D341Med (cell line): ENCODE results near the gene YIF1B.
"Not testable (repeated sequence)": the region's sequence is repeated elsewhere in the genome, so short reads cannot be mapped to it uniquely, and the experiment has no call there.

Experiments
- DNase-seq: peaks from one replicate; pipeline ENCODE4 v3.0.0; 2012; ENCODE audit warnings: low spot score

The YIF1B gene, protein sequence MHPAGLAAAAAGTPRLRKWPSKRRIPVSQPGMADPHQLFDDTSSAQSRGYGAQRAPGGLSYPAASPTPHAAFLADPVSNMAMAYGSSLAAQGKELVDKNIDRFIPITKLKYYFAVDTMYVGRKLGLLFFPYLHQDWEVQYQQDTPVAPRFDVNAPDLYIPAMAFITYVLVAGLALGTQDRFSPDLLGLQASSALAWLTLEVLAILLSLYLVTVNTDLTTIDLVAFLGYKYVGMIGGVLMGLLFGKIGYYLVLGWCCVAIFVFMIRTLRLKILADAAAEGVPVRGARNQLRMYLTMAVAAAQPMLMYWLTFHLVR

DNA sequence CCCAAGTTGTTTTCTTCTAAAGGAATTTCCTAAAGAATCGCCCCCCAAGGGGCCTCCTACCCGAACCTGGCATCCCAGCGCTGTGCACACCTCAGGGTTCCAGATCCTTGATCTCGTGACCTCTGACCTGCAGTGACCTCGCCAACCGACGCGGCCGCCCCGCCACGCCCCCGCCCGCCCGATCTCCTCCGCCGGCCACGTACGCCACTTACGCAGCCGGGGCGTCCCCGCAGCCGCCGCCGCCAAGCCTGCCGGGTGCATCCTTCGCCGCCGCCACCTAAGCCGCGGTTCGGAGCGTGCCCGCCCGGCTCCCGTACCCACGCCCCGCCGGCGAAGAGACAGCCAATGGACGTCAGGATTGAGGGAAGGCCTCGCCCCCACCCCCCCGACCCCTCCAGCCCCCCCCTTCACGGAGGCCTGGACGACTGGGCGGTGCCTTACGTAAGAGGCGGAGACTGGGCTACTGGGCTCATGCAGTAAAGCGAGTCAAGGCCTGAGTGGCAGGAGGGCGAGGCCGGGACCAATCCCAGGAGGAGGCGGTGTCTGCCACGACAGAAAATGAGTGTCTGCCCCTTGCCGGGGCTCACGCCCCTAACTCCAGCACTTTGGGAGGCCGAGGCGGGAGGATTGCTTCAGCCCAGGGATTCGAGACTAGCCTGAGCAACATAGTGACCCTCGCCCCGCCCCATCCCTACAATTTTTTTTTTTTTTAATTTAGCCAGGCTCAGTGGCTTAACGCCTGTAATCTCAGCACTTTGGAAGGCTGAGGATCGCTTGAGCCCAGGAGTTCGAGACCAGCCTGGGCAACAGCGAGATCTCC, at the start of gene YIF1B:
Gene YIF1B (minus strand): TSS at position 291 of the 820 bp plus-strand sequence. CDS start 30 bp downstream, at position 261.
- DNase-seq: peak; percentile 98

DNA sequence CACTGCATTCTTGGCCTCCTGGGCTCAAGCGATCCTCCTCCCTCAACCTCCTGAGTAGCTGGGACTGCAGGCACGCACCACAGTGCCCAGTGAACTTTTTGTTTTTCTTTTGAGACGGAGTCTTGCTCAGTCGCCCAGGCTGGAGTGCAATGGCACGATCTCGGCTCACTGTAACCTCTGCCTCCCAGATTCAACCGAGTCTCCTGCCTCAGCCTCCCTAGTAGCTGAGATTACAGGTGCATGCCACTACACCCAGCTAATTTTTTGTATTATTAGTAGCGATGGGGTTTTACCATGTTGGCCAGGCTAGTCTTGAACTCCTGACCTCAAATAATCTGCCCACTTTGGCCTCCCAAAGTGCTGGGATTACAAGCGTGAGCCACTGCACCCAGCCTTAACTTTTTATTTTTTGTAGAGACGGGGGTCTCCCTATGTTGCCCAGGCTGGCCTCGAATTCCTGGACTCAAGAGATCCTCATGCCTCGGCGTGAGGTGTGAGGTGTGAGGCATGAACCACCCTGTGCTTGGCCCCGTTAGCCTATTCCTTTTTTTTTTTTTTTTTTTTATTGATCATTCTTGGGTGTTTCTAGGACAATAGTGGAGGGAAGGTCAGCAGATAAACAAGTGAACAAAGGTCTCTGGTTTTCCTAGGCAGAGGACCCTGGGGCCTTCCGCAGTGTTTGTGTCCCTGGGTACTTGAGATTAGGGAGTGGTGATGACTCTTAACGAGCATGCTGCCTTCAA, 47.4 kb upstream of the YIF1B start:
- not testable (repeated sequence) for DNase-seq

DNA sequence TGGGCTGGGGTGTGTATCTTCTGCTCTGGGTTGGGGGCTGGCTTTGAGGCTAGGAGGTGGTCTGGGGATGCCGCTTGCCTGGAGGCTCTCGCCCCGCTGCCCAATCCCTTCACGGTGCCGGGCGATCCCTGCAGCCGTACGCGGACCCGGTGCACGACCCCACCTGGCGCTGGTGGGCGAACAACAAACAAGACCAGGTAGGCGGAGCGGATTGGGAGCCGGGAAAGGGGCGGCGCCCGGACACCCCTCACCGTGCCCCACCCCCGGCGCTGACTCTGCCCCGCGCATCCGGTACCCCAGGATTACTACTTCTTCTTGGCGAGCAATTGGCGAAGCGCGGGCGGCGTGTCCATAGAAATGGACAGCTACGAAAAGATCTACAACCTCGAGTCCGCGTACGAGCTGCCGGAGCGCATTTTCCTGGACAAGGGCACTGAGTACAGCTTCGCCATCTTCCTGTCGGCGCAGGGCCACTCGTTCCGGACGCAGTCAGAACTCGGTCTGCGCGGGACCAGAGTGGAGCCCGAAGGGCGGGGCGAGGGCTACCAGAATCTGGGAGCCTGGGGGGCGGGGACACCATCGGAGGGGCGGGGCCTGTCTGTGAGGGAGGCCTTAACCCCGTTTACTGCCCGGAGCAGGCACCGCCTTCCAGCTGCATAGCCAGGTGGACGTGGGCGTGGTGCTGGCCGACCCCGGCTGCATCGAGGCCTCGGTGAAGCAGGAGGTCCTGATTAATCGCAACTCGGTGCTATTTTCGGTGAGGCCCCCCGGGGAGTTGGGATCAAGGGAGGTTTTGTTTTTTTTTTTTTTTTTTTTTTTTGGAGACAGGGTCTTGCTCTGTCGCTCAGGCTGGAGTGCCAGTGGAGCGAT, 46.6 kb upstream of the YIF1B start:
- peak; percentile 82 for DNase-seq

DNA sequence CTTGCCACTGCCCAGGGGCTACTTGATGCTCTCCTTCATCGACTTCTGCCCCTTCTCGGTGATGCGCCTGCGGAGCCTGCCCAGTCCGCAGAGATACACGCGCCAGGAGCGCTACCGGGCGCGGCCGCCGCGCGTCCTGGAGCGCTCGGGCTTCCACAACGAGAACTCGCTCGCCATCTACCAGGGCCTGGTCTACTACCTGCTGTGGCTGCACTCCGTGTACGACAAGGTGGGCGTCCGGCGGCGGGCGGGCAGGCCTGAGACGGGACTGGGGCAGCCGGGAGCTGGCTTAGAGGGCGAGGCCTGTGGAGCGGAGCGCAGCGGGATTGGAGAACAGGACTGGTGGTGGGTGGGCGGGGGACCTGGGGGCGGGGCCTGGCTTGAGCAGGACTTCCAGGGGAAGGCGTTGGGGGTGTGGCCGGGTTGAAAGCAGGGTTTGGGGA, 45.9 kb upstream of the YIF1B start:
- peak; percentile 95 for DNase-seq

DNA sequence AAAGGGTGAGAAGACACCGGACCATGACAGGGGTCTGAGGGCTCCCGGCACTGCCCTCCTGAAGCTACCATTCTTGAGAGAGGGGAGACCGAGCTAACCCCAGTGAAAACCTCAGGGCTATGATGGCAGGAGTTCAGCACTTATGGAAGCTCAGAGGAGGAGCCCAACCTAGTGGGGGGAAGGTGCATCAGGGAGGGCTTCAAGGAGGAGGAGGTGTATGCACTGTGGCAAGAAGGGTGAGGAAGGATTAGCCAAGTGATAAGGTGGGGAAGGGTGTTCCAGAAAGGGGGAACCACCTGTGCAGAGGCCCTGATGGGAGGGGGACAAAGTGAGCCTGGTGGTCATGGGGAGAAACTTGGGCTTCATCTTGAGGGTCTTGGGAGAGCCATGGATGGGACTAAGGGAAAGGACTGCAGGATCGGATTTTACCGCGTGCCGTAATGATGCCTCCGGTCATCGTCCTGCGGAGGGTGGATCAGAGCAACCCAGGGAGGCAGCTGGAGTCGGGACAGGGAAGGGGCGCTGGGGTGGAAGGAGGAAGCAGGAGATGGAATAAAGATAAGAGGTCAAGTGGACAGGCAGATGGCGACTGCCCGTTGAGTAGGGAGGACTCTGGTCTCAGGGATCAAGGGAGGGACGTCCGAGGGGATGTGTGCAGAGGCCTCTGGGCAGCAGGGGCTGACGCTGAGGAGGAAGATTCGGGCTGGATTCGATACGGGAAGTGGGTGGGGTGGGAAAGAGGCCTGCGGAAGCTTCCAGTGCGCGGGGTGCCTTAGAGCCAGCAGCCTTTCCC, 45.3 kb upstream of the YIF1B start:
- no peak for DNase-seq

DNA sequence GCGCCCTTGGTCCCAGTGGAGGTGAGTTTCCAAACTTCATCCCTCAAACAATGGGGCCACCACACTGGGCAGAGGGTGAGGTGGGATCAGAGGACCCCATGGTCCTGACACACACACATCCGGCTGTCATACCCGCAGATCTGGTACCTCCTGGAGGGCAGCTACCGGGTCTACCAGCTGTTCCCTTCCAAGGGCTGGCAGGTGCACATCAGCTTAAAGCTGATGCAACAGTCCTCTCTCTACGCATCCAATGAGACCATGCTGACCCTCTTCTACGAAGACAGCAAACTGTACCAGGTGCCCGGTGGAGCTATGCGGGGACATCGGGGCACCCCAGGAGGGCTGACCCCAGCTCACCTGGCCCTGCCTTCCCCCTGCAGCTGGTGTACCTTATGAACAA, 44.6 kb upstream of the YIF1B start:
- no peak for DNase-seq

DNA sequence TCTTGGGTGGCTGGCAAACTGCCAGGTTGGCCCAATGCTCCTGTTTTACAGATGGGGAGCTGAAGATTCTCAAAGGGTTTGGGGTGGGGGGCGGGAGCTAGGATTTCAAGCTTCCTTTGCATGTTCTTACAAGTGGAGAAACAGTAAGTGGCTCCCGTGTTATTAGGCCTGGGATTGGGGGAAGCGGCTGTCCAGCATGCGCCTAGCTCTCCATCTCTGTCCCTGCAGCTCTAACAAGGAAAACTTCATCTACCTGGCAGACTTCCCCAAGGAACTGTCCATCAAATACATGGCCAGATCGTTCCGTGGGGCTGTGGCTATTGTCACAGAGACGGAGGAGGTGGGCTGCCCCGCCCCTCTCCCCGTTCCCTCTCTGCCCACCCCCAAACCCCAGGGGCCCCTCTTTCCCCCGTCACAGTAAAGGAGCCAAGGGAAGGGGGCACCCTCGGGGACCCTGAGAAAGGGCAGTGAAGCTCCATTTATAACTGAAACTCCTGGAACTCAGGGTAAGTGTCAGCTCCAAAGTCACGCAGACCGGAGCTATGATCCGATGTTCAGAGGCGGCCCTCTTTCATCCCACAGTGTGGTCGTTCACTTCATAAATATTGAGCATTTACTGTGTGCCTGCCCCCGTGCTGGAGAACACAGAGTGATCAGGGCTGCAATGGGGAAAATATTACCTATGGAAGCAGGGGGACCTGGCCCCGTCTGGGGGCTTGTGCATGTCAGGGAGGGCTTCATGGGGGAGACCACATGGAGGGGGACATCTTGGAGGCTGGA, 43.7 kb upstream of the YIF1B start:
- no peak for DNase-seq

DNA sequence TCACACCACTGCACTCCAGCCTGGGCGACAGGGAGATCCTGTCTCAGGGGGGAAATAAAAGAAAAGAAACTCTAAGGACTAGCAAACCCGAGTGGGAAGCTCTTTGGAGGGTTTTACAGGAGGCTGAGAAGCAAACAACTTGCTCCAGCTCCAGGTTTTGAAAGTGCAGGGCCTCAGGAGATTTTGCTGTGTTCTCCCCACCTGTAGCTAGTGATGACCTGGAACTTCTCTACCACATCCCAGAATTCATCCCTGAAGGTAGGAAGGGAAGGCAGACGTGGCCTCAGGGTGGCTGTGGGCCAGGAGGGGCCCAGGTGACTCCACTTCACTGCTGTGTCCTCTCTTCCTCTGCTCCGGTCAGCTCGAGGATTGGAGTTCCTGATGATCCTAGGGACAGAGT, 42.3 kb upstream of the YIF1B start:
- no peak for DNase-seq

DNA sequence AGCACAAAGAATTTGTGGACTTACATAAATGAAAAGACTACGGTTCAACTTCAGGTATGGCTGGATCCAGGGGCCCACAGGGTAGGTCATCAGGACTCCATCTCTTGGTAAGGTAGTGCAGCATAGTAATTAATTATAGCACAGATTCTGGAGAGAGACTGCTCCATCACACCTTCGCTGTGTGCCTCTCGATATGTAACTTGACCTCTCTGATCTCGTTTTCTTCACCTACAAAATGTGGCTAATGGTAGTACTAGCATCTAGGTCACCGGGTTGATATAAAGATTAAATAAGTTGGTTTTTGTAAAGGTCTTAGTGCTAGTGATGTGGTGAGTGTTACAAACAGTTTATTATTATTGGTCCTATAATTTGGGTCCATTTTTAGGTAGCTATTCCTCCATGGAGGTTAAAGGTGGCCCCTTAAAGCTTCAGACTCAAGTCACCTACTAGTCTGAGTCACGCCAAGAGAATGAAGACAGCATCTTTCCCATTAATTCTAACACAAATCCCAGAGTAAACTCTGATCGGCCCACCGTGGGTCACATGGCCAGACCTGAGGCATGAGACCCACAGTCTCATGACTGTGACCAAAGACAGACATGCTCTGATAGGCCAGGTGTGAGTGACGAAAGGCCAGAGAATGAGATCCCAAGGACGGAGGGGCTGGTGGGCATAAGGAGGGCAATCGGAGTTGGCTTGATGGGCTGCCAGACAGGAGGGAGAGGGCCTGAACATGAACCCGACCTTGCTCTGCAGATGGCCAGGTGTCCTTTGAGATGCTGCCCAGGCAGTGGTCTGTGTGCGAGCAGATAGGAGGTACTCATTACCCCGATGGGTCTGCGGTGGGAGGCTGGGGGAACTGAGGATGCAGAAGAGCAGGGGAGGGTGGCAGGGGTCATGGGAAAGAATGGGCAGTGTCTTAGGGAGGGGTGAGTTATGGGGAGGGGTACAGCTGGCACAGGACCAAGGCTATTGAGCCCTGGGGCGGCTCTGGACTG, 40.3 kb upstream of the YIF1B start:
- DNase-seq: no peak

DNA sequence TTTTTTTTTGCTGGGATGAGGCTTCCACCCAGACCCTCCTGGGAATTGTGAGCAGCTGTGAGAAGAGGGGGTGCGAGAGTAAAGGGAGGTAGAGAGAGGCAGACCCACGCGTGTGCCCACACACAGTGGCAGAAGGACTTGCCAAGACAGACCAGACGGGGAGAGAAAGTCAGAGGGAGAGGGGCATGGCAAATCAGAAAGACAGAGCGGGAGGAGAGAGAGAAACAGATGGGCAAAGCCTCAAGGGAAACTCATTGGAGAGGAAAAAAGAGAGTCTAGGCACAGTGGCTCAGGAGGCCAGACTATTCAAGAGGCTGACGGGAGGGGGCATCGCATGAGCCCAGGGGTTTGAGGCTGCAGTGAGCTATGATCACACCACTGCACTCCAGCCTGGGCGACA, 36.9 kb upstream of the YIF1B start:
- peak; percentile 47 for DNase-seq

DNA sequence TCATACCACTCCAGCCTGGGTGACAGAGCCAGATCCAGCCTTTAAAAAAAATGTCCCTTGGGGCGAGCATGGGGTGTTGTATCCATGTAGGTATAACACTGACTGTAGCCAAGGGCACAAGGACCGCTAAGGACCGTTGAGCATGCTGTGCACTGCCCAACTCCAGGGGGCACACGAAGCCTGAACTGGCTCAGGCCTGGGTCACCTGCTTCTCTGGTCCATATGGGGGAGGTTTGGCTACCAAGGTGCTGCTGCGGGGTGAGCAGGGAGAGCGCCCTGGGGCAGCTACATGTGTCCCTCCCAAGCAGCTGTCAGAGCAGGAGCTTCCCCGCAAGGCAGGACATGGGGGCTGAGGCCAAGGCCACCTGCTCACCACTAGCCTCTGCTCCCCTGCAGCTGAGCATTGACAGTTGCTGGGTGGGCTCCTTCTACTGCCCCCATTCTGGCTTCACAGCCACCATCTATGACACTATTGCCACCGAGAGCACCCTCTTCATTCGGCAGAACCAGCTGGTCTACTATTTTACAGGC, 36.2 kb upstream of the YIF1B start:
- DNase-seq: no peak

DNA sequence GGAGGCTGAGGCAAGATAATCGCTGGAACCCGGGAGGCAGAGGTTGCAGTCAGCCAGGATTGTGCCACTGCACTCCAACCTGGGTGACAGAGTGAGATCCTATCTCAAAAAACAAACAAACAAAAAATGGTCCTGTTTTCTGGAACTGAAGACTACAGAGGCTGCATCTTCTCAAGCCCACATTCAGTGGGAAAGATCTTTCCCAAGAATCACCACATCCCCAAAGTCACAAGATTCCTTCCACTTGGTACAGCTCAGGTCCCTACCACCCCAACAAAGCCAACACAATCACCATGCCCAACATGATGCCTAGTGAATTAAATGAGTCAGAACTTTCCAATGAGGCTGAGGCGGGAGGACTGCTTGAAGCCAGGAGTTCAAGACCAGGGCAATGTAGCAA, 35.1 kb upstream of the YIF1B start:
- no peak for DNase-seq

DNA sequence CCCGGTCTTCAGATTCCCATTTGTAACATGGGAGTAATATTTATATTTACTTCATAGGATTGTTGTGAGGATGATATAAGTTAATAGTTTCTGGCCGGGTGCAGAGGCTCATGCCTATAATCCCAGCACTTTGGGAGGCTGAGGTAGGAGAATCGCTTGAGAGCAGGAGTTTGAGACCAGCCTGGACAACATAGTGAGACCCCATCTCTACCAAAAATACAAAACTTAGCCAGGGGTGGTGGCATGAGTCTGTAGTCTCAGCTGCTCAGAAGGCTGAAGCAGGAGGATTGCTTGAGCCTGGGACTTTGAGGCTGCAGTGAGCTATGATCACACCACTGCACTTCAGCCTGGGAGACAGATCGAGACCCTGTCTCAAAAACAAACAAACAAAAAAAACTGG, 31.1 kb upstream of the YIF1B start:
- no peak for DNase-seq

DNA sequence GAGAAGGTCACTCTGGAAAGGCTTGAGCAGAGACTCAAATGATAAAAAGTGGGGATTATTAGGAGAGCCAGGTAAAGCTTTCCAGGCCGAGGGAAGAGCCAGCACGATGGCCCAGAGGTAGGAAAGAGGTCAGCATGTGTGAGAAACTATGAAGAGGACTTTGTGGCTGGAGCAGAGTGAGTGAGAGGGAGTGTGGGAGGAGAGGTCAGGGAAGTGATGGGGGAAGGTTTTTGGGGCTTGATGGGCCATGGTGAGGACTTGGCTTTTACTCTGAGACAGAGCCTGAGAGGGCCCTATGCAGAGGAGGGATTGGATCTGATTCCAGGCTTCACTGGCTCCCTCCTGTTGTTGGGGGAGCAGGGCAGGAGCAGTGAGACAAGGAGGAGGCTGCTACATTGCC, 25.2 kb upstream of the YIF1B start:
- DNase-seq: no peak

DNA sequence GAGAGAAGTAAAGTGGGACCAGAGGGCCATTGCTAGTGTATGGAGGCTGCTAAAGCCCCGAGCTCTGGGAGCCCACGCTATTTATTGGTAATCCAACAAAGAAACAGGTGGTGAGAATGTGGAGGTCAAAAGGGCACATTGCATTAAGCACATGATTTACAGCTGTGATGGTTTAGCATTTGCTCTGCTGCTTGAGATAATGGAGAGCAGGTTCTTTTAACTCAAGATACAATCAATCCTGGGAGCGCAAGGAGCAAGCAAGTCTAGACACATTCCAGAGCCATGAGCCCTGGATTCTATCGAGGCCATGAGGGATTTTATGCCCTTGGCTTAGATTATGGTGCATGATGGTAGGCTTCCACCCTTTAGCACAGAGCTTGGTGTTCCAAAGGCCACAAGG, 23.3 kb upstream of the YIF1B start:
- DNase-seq: not testable (repeated sequence)

DNA sequence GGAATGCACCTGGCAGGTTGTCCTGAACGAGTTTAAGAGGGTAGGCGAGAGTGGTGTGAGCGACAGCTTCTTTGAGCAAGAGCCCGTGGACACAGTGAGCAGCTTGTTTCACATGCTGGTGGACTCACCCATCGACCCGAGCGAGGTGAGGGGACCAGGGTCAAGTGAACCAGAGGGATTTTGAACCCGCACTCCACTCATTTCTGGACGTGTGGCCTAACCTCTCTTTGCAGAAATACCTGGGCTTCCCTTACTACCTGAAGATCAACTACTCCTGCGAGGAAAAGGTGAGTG, 21.6 kb upstream of the YIF1B start:
- DNase-seq: no peak

DNA sequence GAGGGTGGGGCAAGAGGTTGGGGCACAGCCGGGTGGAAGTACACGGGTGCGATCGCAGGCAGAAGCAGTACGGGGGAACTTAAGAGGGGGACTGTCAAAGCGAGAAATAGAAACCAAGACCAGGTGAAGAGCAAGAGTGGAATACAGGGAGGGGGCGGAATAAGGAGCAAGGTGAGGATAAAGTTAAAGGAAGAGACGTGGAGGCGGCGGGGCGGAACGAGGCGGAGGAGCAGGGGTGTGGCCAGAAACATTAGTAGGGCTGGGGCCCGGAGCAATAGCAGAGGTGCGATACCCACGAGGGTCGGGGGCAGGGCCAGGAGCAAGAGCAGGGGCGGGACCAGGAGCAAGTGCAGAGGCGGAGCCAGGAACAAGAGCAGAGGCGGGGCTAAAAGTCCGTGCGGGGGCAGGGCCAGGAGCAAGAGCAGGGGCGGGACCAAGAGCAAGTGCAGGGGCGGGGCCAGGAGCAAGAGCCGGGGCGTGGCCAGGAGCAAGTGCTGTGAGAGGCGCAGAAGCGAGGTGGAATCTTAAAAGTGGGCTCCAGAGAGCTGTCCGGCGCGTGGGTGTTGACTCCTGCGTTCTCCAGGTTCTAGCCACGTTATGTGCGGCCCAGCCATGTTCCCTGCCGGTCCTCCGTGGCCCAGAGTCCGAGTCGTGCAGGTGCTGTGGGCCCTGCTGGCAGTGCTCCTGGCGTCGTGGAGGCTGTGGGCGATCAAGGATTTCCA, 21.1 kb upstream of the YIF1B start:
- peak; percentile 95 for DNase-seq
